Transverse colon (tissue), 4 donors: ENCODE data around the gene C4B. TPM values are rescaled to one million over a fixed set of nuclear protein-coding genes. Genes with fewer than 3 reads are reported as not detected.
A peak's percentile ranks its signal among the peaks of the same experiment; 100 is the strongest.

Source experiments
- DNase-seq: peaks from one replicate; pipeline ENCODE4 v3.0.0-alpha.2; 2019
- H3K27ac ChIP-seq, 4 donors: fragments of 200-600 bp; sonication (generic); 2 replicates each; pipeline ENCODE4 v1.5.1; 2016 to 2018; ENCODE audit warnings: inconsistent platforms in 4 of 4
- H3K27me3 ChIP-seq: fragments of 200-600 bp; sonication (generic); 2 replicates; pipeline ENCODE4 v1.5.1; 2017; ENCODE audit warnings: inconsistent platforms
- H3K36me3 ChIP-seq, 4 donors: fragments of 200-600 bp; sonication (generic); 2 replicates each; pipeline ENCODE4 v1.5.1; 2017 to 2019; ENCODE audit warnings: inconsistent platforms in 4 of 4
- H3K4me1 ChIP-seq, 4 donors: fragments of 200-600 bp; sonication (generic); 2 replicates each; pipeline ENCODE4 v1.5.1; 2017 to 2020; ENCODE audit warnings: inconsistent platforms in 4 of 4
- H3K4me3 ChIP-seq, 4 donors: fragments of 200-600 bp; sonication (generic); 1 replicate in 1 of 4; 2 replicates in 3 of 4; pipeline versions ENCODE4 v1.5.1 to v1.6.1; 2017 to 2019; ENCODE audit warnings: inconsistent platforms in 4 of 4
- H3K9me3 ChIP-seq, 2 donors: fragments of 200-600 bp; sonication (generic); 2 replicates each; pipeline ENCODE4 v1.5.1; 2017 to 2019; ENCODE audit warnings: inconsistent platforms in 2 of 2
- EP300 ChIP-seq: sonication (generic); formaldehyde crosslinking; IDR thresholded peaks from one replicate; pipeline ENCODE4 v1.6.1; 2017; ENCODE audit warnings: antibody characterized with exemption, low read depth
- POLR2A ChIP-seq: fragments of 450-650 bp; IDR thresholded peaks from one replicate; pipeline ENCODE4 v1.6.1; 2016; ENCODE audit warnings: antibody characterized with exemption, mild to moderate bottlenecking, moderate library complexity
- POLR2AphosphoS5 ChIP-seq, 3 donors: sonication (generic); formaldehyde crosslinking; IDR thresholded peaks; one replicate each; pipeline ENCODE4 v1.6.1; 2016; ENCODE audit warnings: antibody characterized with exemption in 3 of 3
- WGBS, 2 donors: methylation state at CpG; one replicate each; pipeline ENCODE4 v1.1.5; 2018; ENCODE audit warnings: low coverage in 1 of 2; 5-methylcytosine and 5-hydroxymethylcytosine counted together
- in situ Hi-C, 4 donors: fragments of 200-750 bp; cut with MboI; loops; one replicate each; pipeline versions ENCODE4 v1.15.0 to v1.15.1; 2017; ENCODE audit warnings: low sequenced_read_pairs in 3 of 4, low pct_ligation_motif_present in 1 of 4, low pct_unique_long_range_greater_than_20kb in 1 of 4
- intact Hi-C: fragments of 100-400 bp; cut with DNase I; formaldehyde crosslinking; loops from one replicate; pipeline ENCODE4 v1.15.1; 2023; ENCODE audit warnings: low total_unique reads
- total RNA-seq, 4 donors: library from RNA; depleted of rRNA; stranded (reverse); fragments of >200 nt; gene quantifications; one replicate each; pipeline ENCODE4 v1.1.0, GENCODE V29; 2016
- TF ChIP-seq, protein P1 (sequence below), 5 experiments: fragments of 200-600 bp in 3 of 5; fragments of 450-650 bp in 2 of 5; sonication (generic) in 3 of 5; IDR thresholded peaks; 1 replicate in 2 of 5; 2 replicates in 3 of 5; pipeline ENCODE4 v1.5.1; 2016 to 2017; ENCODE audit warnings: antibody characterized with exemption in 5 of 5, inconsistent platforms in 3 of 5, mild to moderate bottlenecking in 2 of 5, moderate library complexity in 1 of 5

C4B gene
- total RNA-seq, 4 donors from 2014 or later: 20.3 to 137 (median 64.0) TPM

DNA sequence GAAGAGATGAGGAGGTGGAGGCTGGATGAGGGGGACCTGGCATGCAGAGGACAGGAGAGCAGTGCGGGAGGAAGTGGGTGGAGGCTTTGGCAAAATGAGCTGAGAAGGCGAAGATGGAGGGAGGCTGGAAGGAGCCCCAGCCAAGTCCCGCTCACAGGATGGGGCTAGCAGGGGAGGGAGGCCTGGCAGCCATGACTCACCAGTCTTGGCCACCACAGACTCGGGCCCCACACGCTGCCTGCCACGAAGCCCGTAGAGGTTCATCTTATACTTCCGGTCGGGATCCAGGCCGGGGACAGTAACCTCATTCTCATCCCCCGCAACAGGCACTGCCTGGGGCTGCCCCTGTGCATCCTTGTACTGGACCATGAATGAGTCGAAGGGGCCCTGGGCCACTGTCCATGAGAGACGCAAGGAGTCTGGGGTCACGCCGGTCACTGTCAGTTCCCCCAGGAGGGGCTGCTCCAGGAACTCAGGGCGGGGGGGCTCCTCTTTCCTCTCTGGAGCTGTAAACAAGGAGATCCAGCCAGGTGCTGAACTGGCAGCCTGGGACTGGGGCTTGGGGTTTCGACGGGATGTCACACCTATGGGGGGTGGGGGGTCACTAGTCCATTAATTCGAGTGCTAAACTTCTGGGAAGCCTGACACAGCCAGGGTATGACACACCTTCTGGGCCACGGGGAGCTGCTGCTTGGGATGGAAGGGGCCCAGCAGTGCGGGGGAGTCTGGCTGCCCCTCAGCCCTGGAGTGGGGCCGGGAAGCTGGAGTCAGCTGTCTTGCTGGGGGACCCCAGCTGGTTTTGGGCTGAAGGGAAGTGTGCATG, 66.8 kb downstream of the C4B start:
- intact Hi-C loops (no loop called here), in situ Hi-C loops (no loop called here)
- H3K9me3 ChIP-seq: no peaks in the 10 kb centered on the region
- WGBS, 2 donors: 80 to 81% methylated on average over 1 to 14 of the region's 22 CpGs
- no peaks in the 10 kb centered on the region for H3K36me3 ChIP-seq
- peak overlapping the region; percentile 46 to 73 (median 55) for H3K27ac ChIP-seq
- DNase-seq: peak; percentile 41
- peaks cover 0 to 9% (median 2%) of the 10 kb centered on the region in 4 donors for H3K4me1 ChIP-seq
- TF ChIP-seq, protein P1, sequence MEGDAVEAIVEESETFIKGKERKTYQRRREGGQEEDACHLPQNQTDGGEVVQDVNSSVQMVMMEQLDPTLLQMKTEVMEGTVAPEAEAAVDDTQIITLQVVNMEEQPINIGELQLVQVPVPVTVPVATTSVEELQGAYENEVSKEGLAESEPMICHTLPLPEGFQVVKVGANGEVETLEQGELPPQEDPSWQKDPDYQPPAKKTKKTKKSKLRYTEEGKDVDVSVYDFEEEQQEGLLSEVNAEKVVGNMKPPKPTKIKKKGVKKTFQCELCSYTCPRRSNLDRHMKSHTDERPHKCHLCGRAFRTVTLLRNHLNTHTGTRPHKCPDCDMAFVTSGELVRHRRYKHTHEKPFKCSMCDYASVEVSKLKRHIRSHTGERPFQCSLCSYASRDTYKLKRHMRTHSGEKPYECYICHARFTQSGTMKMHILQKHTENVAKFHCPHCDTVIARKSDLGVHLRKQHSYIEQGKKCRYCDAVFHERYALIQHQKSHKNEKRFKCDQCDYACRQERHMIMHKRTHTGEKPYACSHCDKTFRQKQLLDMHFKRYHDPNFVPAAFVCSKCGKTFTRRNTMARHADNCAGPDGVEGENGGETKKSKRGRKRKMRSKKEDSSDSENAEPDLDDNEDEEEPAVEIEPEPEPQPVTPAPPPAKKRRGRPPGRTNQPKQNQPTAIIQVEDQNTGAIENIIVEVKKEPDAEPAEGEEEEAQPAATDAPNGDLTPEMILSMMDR (IDR thresholded peaks at IDR 0.05): no peak
- TF ChIP-seq POLR2A (no peak), EP300 (no peak), POLR2AphosphoS5 (IDR thresholded peaks at IDR 0.05) (no peak)
- peaks cover 7% of the 10 kb centered on the region for H3K27me3 ChIP-seq
- no peak overlapping the region for H3K4me3 ChIP-seq

DNA sequence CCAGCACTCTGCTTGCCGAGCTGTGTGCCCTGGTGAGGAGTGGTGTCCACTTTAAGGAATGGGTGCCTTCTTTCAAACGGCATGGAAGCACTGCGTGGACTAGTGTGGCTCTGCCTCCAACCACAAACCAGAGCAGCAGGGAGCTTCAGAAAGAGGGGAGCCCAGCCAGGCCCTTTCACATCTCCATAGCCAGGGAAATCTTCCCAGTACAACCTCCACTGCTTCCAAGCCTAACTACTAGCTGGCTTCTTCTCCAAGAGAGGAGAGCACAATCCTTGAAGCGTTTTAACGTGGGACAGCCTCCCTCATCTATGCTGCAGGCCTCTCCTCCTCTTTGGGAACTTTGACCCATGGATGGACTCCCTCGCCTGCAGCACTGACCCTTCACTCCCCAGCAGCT, 67.9 kb downstream of the C4B start:
- in situ Hi-C loops (no loop called here), intact Hi-C loops (no loop called here)
- peak overlapping the region; percentile 46 to 73 (median 55) for H3K27ac ChIP-seq
- no peak overlapping the region for H3K4me3 ChIP-seq
- peaks cover 12% of the 10 kb centered on the region for H3K27me3 ChIP-seq
- H3K4me1 ChIP-seq: peaks cover 0 to 17% (median 9%) of the 10 kb centered on the region in 4 donors
- H3K36me3 ChIP-seq: no peaks in the 10 kb centered on the region
- H3K9me3 ChIP-seq: no peaks in the 10 kb centered on the region
- TF ChIP-seq, protein P1 (IDR thresholded peaks at IDR 0.05): no peak
- TF ChIP-seq POLR2AphosphoS5 (IDR thresholded peaks at IDR 0.05): no peak
- no peak for DNase-seq
- 53 to 58% methylated on average over 3 to 6 of the region's 6 CpGs for WGBS, 2 donors

DNA sequence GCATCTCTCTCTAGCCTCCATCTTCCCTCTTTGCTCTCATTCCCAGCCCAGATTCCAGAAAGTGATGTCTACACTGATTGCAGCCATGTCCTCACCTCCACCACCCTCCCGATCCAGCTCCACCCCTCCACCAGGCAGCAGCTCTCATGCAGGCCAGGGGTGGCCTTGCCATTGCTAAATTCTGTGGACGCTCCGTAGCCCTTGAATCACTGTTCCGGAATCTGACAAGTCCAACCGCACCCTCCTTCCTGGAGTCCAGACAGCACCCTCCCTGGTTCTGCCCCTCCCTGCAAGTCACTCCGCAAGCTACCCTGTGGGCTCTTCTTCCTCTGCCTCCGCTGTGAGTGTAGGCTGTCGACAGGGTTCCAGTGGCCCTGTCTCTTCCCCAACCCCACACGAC, 68.3 kb downstream of the C4B start:
- in situ Hi-C loops (no loop called here), intact Hi-C loops (no loop called here)
- no peaks in the 10 kb centered on the region for H3K9me3 ChIP-seq
- H3K4me3 ChIP-seq: no peak overlapping the region
- H3K36me3 ChIP-seq: no peaks in the 10 kb centered on the region
- TF ChIP-seq POLR2AphosphoS5 (IDR thresholded peaks at IDR 0.05): no peak
- peak overlapping the region; percentile 46 to 73 (median 55) for H3K27ac ChIP-seq
- H3K27me3 ChIP-seq: peaks cover 14% of the 10 kb centered on the region
- 80% methylated on average over 9 of the region's 9 CpGs; no CpG with 5 or more reads in 1 of the 2 donors for WGBS, 2 donors
- peaks cover 0 to 20% (median 13%) of the 10 kb centered on the region in 4 donors for H3K4me1 ChIP-seq
- DNase-seq: no peak

DNA sequence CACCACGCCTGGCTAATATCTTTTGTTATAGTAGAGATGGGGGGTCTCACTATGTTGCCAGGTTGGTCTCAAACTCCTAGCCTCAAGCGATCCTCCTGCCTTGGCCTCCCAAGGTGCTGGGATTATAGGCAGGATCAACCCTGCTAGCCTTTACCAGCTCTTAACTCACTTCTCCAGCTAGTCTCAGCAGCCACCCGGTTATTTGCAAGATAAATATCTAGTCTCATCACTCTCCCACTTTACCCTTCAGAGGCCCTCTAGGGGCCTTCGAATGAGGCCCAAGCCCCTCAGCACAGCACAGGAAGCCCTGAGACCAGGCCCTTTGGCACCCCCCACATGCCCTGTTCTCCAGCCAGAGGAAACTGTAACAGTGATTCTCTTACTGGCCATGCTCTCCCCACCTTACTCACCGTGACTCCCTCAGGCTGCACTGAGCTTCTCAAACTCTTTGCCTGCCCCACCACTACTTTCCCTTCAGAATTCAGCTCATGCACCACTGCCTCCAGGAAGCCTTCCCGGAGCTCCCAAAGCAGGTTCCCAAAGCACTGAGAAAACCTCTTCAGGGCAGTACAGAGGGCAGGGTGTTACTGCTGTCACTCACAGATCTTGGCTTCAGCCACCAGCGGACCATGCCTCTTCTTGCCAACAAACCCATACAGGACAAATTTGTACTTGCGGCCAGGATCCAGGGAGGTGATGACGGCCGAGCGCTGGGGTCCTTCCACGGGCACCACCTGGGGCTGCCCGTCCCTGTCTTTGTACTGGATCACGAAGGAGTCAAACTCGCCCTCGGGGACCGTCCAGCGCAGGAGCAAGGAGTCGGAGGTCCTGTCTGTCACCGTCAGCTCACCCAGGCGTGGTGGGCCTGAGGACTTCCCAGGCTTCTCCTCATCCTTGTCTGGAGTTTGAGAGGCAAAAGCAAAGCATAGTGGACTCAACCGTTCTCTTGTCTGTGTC, 69.5 kb downstream of the C4B start:
- intact Hi-C loops (no loop called here), in situ Hi-C loops (no loop called here)
- WGBS, 2 donors: 80 to 91% methylated on average over 1 to 22 of the region's 22 CpGs
- Histone ChIP-seq H3K27ac (peak overlapping the region in 1 of 4 donors; percentile 53), H3K4me3 (no peak overlapping the region), H3K9me3 (no peaks in the 10 kb centered on the region), H3K27me3 (peaks cover 16% of the 10 kb centered on the region), H3K36me3 (no peaks in the 10 kb centered on the region), H3K4me1 (peaks cover 0 to 22% (median 14%) of the 10 kb centered on the region in 4 donors)
- TF ChIP-seq EP300 (no peak), POLR2A (no peak), POLR2AphosphoS5 (IDR thresholded peaks at IDR 0.05) (no peak)
- TF ChIP-seq, protein P1 (IDR thresholded peaks at IDR 0.05): no peak
- no peak for DNase-seq
